Pancreas (tissue), 10 donors: ENCODE results near the gene CEBPZOS. TPM values are rescaled to one million over a fixed set of nuclear protein-coding genes. Genes with fewer than 3 reads are reported as not detected.
"Not testable (repeated sequence)": the region's sequence is repeated elsewhere in the genome, so short reads cannot be mapped to it uniquely, and the experiment has no call there.

Experiments used
- ATAC-seq, 4 donors: fragments of 200-7000 bp; cut with Tn5 transposase; one replicate each; pipeline versions ENCODE4 v1.8.0 to v1.9.1; 2020; ENCODE audit warnings: mild to moderate bottlenecking in 4 of 4, moderate library complexity in 4 of 4
- DNase-seq, 6 donors: peaks; one replicate each; pipeline ENCODE4 v3.0.0-alpha.2; 2020
- FAIRE-seq: peaks from 2 replicates; lab custom pipeline; 2012; peaks lifted over from hg19 to GRCh38; lab: Jason Lieb, UNC
- H3K27ac ChIP-seq, 4 donors: fragments of 200-600 bp; sonication (generic); 1 replicate in 3 of 4; 2 replicates in 1 of 4; pipeline versions ENCODE4 v1.5.0 to v1.8.0; 2020
- H3K27me3 ChIP-seq, 4 donors: fragments of 200-600 bp; one replicate each; pipeline ENCODE4 v1.8.0; 2021
- H3K36me3 ChIP-seq, 3 donors: fragments of 200-600 bp; sonication (generic) in 1 of 3; one replicate each; pipeline versions ENCODE4 v1.5.0 to v1.8.0; 2020 to 2021
- H3K4me1 ChIP-seq, 3 donors: fragments of 200-600 bp; one replicate each; pipeline ENCODE4 v1.8.0; 2021
- H3K4me3 ChIP-seq, 4 donors: fragments of 200-600 bp; sonication (generic) in 2 of 4; one replicate each; pipeline versions ENCODE4 v1.5.0 to v1.8.0; 2020 to 2021
- H3K9me3 ChIP-seq, 4 donors: fragments of 200-600 bp; one replicate each; pipeline ENCODE4 v1.8.0; 2021
- CTCF ChIP-seq, 4 donors: fragments of 200-600 bp; sonication (generic) in 3 of 4; IDR thresholded peaks; one replicate each; pipeline versions ENCODE4 v1.5.0 to v1.8.0; 2021; ENCODE audit warnings: antibody characterized with exemption in 4 of 4
- WGBS, 2 donors: extraction: QIAGEN DNeasy Blood & Tissue Kit; methylation state at CpG; one replicate each; pipeline ENCODE4 v1.1.7; 2013; 5-methylcytosine and 5-hydroxymethylcytosine counted together
- intact Hi-C, 3 donors: fragments of 100-400 bp; cut with DNase I; formaldehyde crosslinking; loops; one replicate each; pipeline versions ENCODE4 v1.11.1 to v1.14.2; 2022
- polyA plus RNA-seq, 2 donors: library from polyadenylated mRNA; stranded (reverse); fragments of 200-250 nt; gene quantifications; one replicate each; pipeline ENCODE4 v1.2.3, GENCODE V29; 2013
- total RNA-seq, 6 donors: library from RNA; stranded (reverse); fragmentation: NEBNext Ultra II Directional in 4 of 6; extraction: Animal tissue kit (Norgen Biotek cat#: 25700) in 4 of 6; gene quantifications; one replicate each; pipeline versions ENCODE4 v1.2.1 to v1.2.4, GENCODE V29; 2021 to 2023
- donor health status: healthy with polysubstance abuse.
- donor health status: DM: no; HTN: no; CAD: no; lungs with moderate emphysema.
- donor health status: DM: no; HTN: no; CAD: no.
- donor health status: control.
- donor health status: control.
- donor health status: Bipolar disorder and iron deficiency.
- donor health status: DM: yes; HTN: yes; CAD: no.
- donor health status: DM: no; HTN: no; CAD: no.
- donor health status: DM: no; HTN: no; CAD: no.
- donor health status: DM: yes; HTN: yes; CAD: no.

Gene CEBPZOS
- total and polyA plus RNA-seq, 8 donors, result 13.7 to 35.3 (median 16.4) TPM

GRCh38 chr2:37198681-37199065 is 2.4 kb downstream of the CEBPZOS start:
- Histone ChIP-seq H3K27ac (no peak overlapping the region), H3K4me3 (no peak overlapping the region), H3K36me3 (peaks cover 0 to 15% (median 13%) of the 10 kb centered on the region in 3 donors), H3K4me1 (peaks cover 0 to 6% (median 0%) of the 10 kb centered on the region in 3 donors), H3K27me3 (no peaks in the 10 kb centered on the region), H3K9me3 (no peaks in the 10 kb centered on the region)
- FAIRE-seq, result no peak
- ATAC-seq, result no peak
- 87 to 89% methylated on average over 8 of the region's 8 CpGs for WGBS, 2 donors
- TF ChIP-seq CTCF (IDR thresholded peaks at IDR 0.05), result no peak
- DNase-seq, result no peak
- intact Hi-C loops, result no loop called here

DNA sequence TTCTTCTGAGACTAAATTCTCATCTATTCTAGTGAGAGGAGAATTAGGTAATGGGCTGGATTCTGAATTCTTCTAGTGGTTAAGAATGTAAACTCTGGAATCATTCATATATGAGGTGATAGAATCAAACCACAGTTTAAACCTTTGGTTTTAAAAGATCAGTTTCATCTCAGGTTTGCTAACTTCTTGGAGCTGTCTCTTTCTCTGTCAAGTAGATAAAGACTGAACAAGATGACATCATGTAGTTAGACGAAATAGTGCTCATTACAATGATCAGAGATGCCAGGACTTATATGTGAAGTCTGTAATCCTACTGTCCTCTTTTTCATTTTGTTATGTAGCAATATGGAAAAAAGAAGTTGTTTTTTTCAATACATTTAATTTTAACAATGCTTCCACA is 4.9 kb downstream of the CEBPZOS start:
- H3K9me3 ChIP-seq, result no peaks in the 10 kb centered on the region
- FAIRE-seq (no peak), DNase-seq (no peak), ATAC-seq (no peak)
- intact Hi-C loops, result no loop called here
- H3K36me3 ChIP-seq, result peaks cover 0 to 31% (median 22%) of the 10 kb centered on the region in 3 donors
- no peaks in the 10 kb centered on the region for H3K27me3 ChIP-seq
- peaks cover 0 to 6% (median 0%) of the 10 kb centered on the region in 3 donors for H3K4me1 ChIP-seq
- H3K27ac ChIP-seq, result no peak overlapping the region
- 86 to 88% methylated on average over 1 of the region's 1 CpG for WGBS, 2 donors
- TF ChIP-seq CTCF (IDR thresholded peaks at IDR 0.05), result no peak
- H3K4me3 ChIP-seq, result no peak overlapping the region

- FAIRE-seq (no peak), DNase-seq (no peak), ATAC-seq (no peak)
- Histone ChIP-seq H3K4me1 (peaks cover 0 to 6% (median 0%) of the 10 kb centered on the region in 3 donors), H3K9me3 (no peaks in the 10 kb centered on the region), H3K36me3 (peaks cover 0 to 36% (median 24%) of the 10 kb centered on the region in 3 donors), H3K4me3 (no peak overlapping the region), H3K27ac (no peak overlapping the region), H3K27me3 (no peaks in the 10 kb centered on the region)
- 89 to 97% methylated on average over 1 of the region's 1 CpG for WGBS, 2 donors
- intact Hi-C loops, result no loop called here
- TF ChIP-seq CTCF (IDR thresholded peaks at IDR 0.05), result no peak
Observed at GRCh38 chr2:37201766-37202165, 5.5 kb downstream of the CEBPZOS start.

GRCh38 chr2:37203708-37204107 is 7.4 kb downstream of the CEBPZOS start:
- H3K36me3 ChIP-seq, result peaks cover 0 to 49% (median 29%) of the 10 kb centered on the region in 3 donors
- no peak for DNase-seq
- intact Hi-C loops, result no loop called here
- no peak overlapping the region for H3K27ac ChIP-seq
- 91 to 96% methylated on average over 2 of the region's 2 CpGs for WGBS, 2 donors
- no peaks in the 10 kb centered on the region for H3K9me3 ChIP-seq
- no peak overlapping the region for H3K4me3 ChIP-seq
- TF ChIP-seq CTCF (IDR thresholded peaks at IDR 0.05), result no peak
- H3K27me3 ChIP-seq, result no peaks in the 10 kb centered on the region
- H3K4me1 ChIP-seq, result no peaks in the 10 kb centered on the region
- ATAC-seq, result no peak
- FAIRE-seq, result no peak

- not testable (repeated sequence) for ATAC-seq
- H3K36me3 ChIP-seq, result peaks cover 0 to 64% (median 38%) of the 10 kb centered on the region in 3 donors
Observed at GRCh38 chr2:37205071-37205661, 8.9 kb downstream of the CEBPZOS start.

More at GRCh38 chr2:37205071-37205661, 8.9 kb downstream of the CEBPZOS start:
- H3K4me3 ChIP-seq, H3K9me3 ChIP-seq, H3K4me1 ChIP-seq, FAIRE-seq, DNase-seq, intact Hi-C loops, H3K27me3 ChIP-seq, H3K27ac ChIP-seq: not testable (repeated sequence)
- 85 to 91% methylated on average over 8 of the region's 8 CpGs for WGBS, 2 donors
